Stomach (tissue), 9 donors: ENCODE data around the gene YOD1. TPM values are rescaled to one million over a fixed set of nuclear protein-coding genes. Genes with fewer than 3 reads are reported as not detected.
A peak's percentile ranks its signal among the peaks of the same experiment; 100 is the strongest.
"Not testable (repeated sequence)": the region's sequence is repeated elsewhere in the genome, so short reads cannot be mapped to it uniquely, and the experiment has no call there.

Experiments used
- DNase-seq, 2 donors: peaks; one replicate each; pipeline versions ENCODE4 v3.0.0 to v3.0.0-alpha.2; 2013 to 2019
- H3K27ac ChIP-seq, 5 donors: fragments of 200-600 bp in 4 of 5; sonication (generic) in 4 of 5; one replicate each; pipeline ENCODE4 v1.5.1; 2013 to 2019; ENCODE audit warnings: mild to moderate bottlenecking in 1 of 5, moderate library complexity in 1 of 5
- H3K27me3 ChIP-seq, 3 donors: fragments of 200-600 bp; sonication (generic); one replicate each; pipeline ENCODE4 v1.5.1; 2017 to 2019; ENCODE audit warnings: mixed run types in 1 of 3
- H3K36me3 ChIP-seq, 4 donors: fragments of 200-600 bp; sonication (generic); 1 replicate in 3 of 4; 2 replicates in 1 of 4; pipeline ENCODE4 v1.5.1; 2016 to 2019
- H3K4me1 ChIP-seq, 4 donors: fragments of 200-600 bp; sonication (generic); one replicate each; pipeline ENCODE4 v1.5.1; 2016 to 2019
- H3K4me3 ChIP-seq, 4 donors: fragments of 200-600 bp; sonication (generic) in 3 of 4; one replicate each; pipeline ENCODE4 v1.5.1; 2016 to 2019; ENCODE audit warnings: mild to moderate bottlenecking in 1 of 4
- H3K9me3 ChIP-seq, 4 donors: fragments of 200-600 bp; sonication (generic); one replicate each; pipeline ENCODE4 v1.5.1; 2016 to 2019
- EP300 ChIP-seq: sonication (generic); formaldehyde crosslinking; IDR thresholded peaks from one replicate; pipeline ENCODE4 v1.6.1; 2017; ENCODE audit warnings: antibody characterized with exemption
- POLR2A ChIP-seq, 4 donors: fragments of 450-650 bp; IDR thresholded peaks; one replicate each; pipeline ENCODE4 v1.6.1; 2016; ENCODE audit warnings: antibody characterized with exemption in 4 of 4, control low read depth in 2 of 4, mild to moderate bottlenecking in 1 of 4, moderate library complexity in 1 of 4
- POLR2AphosphoS5 ChIP-seq, 3 donors: sonication (generic); formaldehyde crosslinking; IDR thresholded peaks; one replicate each; pipeline ENCODE4 v1.6.1; 2016; ENCODE audit warnings: antibody characterized with exemption in 3 of 3
- WGBS, 5 donors: extraction: QIAGEN DNeasy Blood & Tissue Kit in 3 of 5; methylation state at CpG; one replicate each; pipeline versions ENCODE4 v1.1.5 to v1.1.7; 2013 to 2018; 5-methylcytosine and 5-hydroxymethylcytosine counted together
- intact Hi-C: fragments of 100-400 bp; cut with DNase I; formaldehyde crosslinking; loops from one replicate; pipeline ENCODE4 v1.15.1; 2023; ENCODE audit warnings: low total_unique reads
- polyA plus RNA-seq, 3 donors: library from polyadenylated mRNA; stranded (reverse); fragments of 200-250 nt; gene quantifications; one replicate each; pipeline ENCODE4 v1.2.3, GENCODE V29; 2013
- total RNA-seq, 5 donors: library from RNA; depleted of rRNA; stranded (reverse); fragments of >200 nt; gene quantifications; one replicate each; pipeline versions ENCODE4 v1.1.0 to v1.2.3, GENCODE V29; 2014 to 2016
- TF ChIP-seq, protein P1 (sequence below), 7 experiments: fragments of 450-650 bp in 4 of 7; fragments of 200-600 bp in 3 of 7; sonication (generic) in 3 of 7; IDR thresholded peaks; one replicate each; pipeline ENCODE4 v1.5.1; 2016 to 2019; ENCODE audit warnings: antibody characterized with exemption in 7 of 7, control low read depth in 2 of 7, mild to moderate bottlenecking in 1 of 7
- donor health status: healthy with polysubstance abuse.
- donor health status: Bipolar disorder and iron deficiency.
- donor health status: healthy.

YOD1 gene
- total and polyA plus RNA-seq, 8 donors = 1.5 to 47.9 (median 4.8) TPM

DNA sequence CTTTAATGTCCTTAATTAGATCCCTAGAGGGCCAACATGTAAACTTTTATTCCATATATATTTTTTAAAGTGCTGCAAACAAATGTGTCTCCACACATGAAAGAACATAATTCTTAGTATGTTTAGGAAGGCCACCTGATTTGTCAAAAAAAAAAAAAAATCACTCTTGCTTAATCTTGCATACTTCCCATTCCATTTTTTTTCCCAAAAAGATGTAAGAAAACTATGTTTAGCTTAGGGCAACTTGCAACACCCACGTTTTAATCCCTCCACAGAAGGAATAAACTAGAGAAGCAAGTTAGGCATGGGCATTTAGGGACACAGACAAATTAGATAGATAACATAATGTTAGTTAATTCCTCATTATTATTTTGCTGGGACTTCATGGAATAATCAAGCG is 5.6 kb downstream of the YOD1 start:
- Histone ChIP-seq H3K36me3 (peaks cover 13 to 21% (median 19%) of the 10 kb centered on the region in 4 donors), H3K27ac (no peak overlapping the region), H3K4me1 (peaks cover 22 to 64% (median 49%) of the 10 kb centered on the region in 4 donors), H3K9me3 (no peaks in the 10 kb centered on the region), H3K4me3 (no peak overlapping the region), H3K27me3 (no peaks in the 10 kb centered on the region)
- TF ChIP-seq POLR2A (IDR thresholded peaks at IDR 0.05) = no peak
- TF ChIP-seq, protein P1, sequence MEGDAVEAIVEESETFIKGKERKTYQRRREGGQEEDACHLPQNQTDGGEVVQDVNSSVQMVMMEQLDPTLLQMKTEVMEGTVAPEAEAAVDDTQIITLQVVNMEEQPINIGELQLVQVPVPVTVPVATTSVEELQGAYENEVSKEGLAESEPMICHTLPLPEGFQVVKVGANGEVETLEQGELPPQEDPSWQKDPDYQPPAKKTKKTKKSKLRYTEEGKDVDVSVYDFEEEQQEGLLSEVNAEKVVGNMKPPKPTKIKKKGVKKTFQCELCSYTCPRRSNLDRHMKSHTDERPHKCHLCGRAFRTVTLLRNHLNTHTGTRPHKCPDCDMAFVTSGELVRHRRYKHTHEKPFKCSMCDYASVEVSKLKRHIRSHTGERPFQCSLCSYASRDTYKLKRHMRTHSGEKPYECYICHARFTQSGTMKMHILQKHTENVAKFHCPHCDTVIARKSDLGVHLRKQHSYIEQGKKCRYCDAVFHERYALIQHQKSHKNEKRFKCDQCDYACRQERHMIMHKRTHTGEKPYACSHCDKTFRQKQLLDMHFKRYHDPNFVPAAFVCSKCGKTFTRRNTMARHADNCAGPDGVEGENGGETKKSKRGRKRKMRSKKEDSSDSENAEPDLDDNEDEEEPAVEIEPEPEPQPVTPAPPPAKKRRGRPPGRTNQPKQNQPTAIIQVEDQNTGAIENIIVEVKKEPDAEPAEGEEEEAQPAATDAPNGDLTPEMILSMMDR (IDR thresholded peaks at IDR 0.05) = no peak
- TF ChIP-seq POLR2AphosphoS5 (IDR thresholded peaks at IDR 0.05) = no peak
- no peak for TF ChIP-seq EP300
- intact Hi-C loops = no loop called here
- 62 to 76% (median 72%) methylated on average over 2 of the region's 2 CpGs for WGBS, 5 donors
- no peak for DNase-seq

DNA sequence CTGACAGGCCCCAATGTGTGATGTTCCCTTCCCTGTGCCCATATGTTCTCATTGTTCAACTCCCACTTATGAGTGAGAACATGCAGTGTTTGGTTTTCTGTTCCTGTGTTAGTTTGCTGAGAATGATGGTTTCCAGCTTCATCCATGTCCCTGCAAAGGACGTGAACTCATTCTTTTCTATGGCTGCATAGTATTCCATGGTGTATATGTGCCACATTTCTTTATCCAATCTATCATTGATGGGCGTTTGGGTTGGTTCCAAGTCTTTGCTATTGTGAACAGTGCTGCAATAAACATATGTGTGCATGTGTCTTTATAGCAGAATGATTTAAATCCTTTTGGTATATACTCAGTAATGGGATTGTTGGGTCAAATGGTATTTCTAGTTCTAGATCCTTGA is 9.6 kb downstream of the YOD1 start:
- H3K9me3 ChIP-seq, H3K4me3 ChIP-seq, intact Hi-C loops, H3K27me3 ChIP-seq, H3K36me3 ChIP-seq, DNase-seq, H3K27ac ChIP-seq: not testable (repeated sequence)
- peaks cover 0 to 40% (median 20%) of the 10 kb centered on the region in 4 donors for H3K4me1 ChIP-seq
- WGBS, 5 donors = 85 to 96% (median 89%) methylated on average over 2 of the region's 2 CpGs

DNA sequence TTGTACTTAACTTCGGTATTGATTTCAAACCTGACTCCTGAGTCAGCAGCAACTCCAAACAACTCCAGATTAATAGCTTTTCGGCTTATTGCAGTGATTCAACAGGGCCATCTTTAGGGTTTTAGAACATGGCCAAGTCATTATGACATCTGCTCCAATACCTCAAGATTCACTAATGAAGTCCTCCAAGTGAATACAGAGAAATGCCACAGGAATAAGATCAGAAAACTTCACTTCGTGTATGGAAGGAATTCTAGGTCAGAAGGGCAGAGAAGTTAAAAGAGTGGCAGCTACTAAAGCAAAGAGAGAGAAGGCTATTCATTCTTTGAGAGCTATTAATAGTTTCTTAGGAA is 10.9 kb downstream of the YOD1 start:
- 46 to 60% (median 56%) methylated on average over 3 of the region's 3 CpGs for WGBS, 5 donors
- H3K36me3 ChIP-seq = no peaks in the 10 kb centered on the region
- no peak for DNase-seq
- no peaks in the 10 kb centered on the region for H3K27me3 ChIP-seq
- peaks cover 0 to 28% (median 9%) of the 10 kb centered on the region in 4 donors for H3K4me1 ChIP-seq
- no peaks in the 10 kb centered on the region for H3K9me3 ChIP-seq
- H3K27ac ChIP-seq = peak overlapping the region in 1 of 5 donors; percentile 1
- TF ChIP-seq POLR2A (IDR thresholded peaks at IDR 0.05) (no peak), POLR2AphosphoS5 (IDR thresholded peaks at IDR 0.05) (no peak), EP300 (no peak)
- TF ChIP-seq, protein P1 (IDR thresholded peaks at IDR 0.05) = no peak
- intact Hi-C loops = no loop called here
- H3K4me3 ChIP-seq = no peak overlapping the region

DNA sequence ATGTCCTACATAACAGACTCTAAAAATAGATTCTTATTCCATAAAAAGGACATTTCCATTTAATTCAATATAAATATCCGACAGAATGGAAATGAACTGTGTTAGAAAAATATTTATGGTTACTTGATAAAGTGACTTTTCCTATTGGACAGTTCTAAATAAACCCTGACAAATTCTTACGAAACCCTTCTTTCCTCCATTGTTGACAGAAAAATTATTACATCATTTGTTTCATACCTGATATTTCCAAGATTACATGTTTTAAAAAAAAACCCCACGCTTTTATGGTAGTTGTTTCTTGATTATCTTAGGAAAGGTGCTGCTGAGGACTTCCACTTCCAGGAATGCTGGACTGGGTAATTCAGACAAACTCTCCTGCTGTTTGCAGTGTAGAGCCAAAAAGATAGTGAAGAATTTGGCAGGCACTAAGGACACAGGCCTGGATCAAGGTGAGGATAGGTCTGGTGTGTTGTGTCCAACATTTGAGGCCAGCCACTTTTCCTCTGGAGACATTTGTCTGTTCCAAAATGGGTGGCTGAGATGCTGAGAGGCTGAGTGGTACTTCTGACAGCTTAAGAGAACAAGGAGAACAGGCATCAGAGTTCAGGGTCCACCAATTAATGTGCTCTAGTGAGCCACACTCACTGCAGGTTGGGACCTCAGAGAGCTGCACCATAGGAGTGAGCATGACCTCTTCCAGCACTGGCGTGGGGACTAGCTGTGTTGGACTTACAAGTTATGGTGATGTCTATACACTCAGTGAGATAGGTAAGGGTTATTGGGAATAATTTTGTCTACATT is 11.4 kb downstream of the YOD1 start:
- intact Hi-C loops = no loop called here
- Histone ChIP-seq H3K27me3 (no peaks in the 10 kb centered on the region), H3K4me1 (peaks cover 0 to 22% (median 6%) of the 10 kb centered on the region in 4 donors), H3K4me3 (no peak overlapping the region), H3K9me3 (no peaks in the 10 kb centered on the region), H3K36me3 (no peaks in the 10 kb centered on the region), H3K27ac (peak overlapping the region in 3 of 5 donors; percentile 1 to 61 (median 13))
- WGBS, 5 donors = 46 to 68% (median 53%) methylated on average over 4 of the region's 4 CpGs
- no peak for DNase-seq
- no peak for TF ChIP-seq POLR2AphosphoS5 (IDR thresholded peaks at IDR 0.05)
- TF ChIP-seq, protein P1 (IDR thresholded peaks at IDR 0.05) = no peak
- TF ChIP-seq EP300 = no peak
- TF ChIP-seq POLR2A (IDR thresholded peaks at IDR 0.05) = no peak

DNA sequence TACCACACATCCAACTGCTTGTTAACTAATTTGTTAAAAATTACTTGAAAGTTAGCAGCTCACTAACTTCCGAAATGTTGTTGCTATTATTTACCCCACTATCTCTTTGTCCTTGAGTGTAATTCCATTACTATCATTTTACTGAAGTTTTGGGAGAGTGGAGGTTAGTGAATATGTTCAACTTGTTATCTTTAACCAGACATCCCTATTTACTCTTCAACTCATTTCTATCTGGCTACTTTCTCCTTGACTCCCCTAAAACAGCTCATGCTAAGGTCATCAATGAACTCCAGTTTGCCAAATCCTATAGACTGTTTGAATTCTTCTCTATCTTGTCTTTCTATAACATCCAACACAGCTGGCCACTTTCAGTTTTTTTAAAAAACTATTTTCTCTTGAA is 14.1 kb downstream of the YOD1 start:
- H3K4me1 ChIP-seq = peaks cover 5 to 15% (median 9%) of the 10 kb centered on the region in 4 donors
- DNase-seq = no peak
- TF ChIP-seq EP300 (no peak), POLR2A (IDR thresholded peaks at IDR 0.05) (no peak), POLR2AphosphoS5 (IDR thresholded peaks at IDR 0.05) (no peak)
- TF ChIP-seq, protein P1 (IDR thresholded peaks at IDR 0.05) = no peak
- H3K27ac ChIP-seq = no peak overlapping the region
- H3K27me3 ChIP-seq = no peaks in the 10 kb centered on the region
- no peak overlapping the region for H3K4me3 ChIP-seq
- 89 to 100% (median 96%) methylated on average over 1 of the region's 1 CpG for WGBS, 5 donors
- intact Hi-C loops = no loop called here
- H3K9me3 ChIP-seq = no peaks in the 10 kb centered on the region
- H3K36me3 ChIP-seq = no peaks in the 10 kb centered on the region
